Nephron (organoid): Measurements from ENCODE around the gene HEPHL1.

Source experiments
- H3K27ac Mint-ChIP-seq, 3 experiments: 2 replicates each; pipeline ENCODE4 v1.8.0; 2020; ENCODE audit warnings: mixed read lengths in 3 of 3, mild to moderate bottlenecking in 2 of 3, moderate library complexity in 1 of 3
- H3K27me3 Mint-ChIP-seq: 2 replicates; pipeline ENCODE4 v1.8.0; 2021; ENCODE audit warnings: low read depth, mild to moderate bottlenecking, moderate library complexity, mixed read lengths
- H3K36me3 Mint-ChIP-seq: 2 replicates; pipeline ENCODE4 v1.8.0; 2020; ENCODE audit warnings: low read depth, mixed read lengths
- H3K4me1 Mint-ChIP-seq: 2 replicates; pipeline ENCODE4 v1.8.0; 2020; ENCODE audit warnings: mixed read lengths
- H3K4me3 Mint-ChIP-seq, 3 experiments: 2 replicates each; pipeline ENCODE4 v1.8.0; 2020; ENCODE audit warnings: mild to moderate bottlenecking in 3 of 3, mixed read lengths in 3 of 3, moderate library complexity in 2 of 3
- H3K9me3 Mint-ChIP-seq: 2 replicates; pipeline ENCODE4 v1.8.0; 2020; ENCODE audit warnings: mixed read lengths
- CTCF ChIP-seq, 3 experiments: fragments of 200-600 bp; sonication (generic); IDR thresholded peaks; one replicate each; pipeline ENCODE4 v1.5.0; 2021; ENCODE audit warnings: antibody characterized with exemption in 3 of 3; ENCODE audit not compliant: unreplicated experiment in 3 of 3

The HEPHL1 gene

GRCh38 chr11:94077552-94078293, 56.6 kb downstream of the HEPHL1 start:
- Mint-ChIP-seq H3K36me3 (no peaks in the 10 kb centered on the region), H3K9me3 (peaks cover 10% of the 10 kb centered on the region), H3K4me3 (no peak overlapping the region), H3K27me3 (no peaks in the 10 kb centered on the region), H3K27ac (no peak overlapping the region), H3K4me1 (no peaks in the 10 kb centered on the region)
- no peak for TF ChIP-seq CTCF (IDR thresholded peaks at IDR 0.05; ENCODE audit: unreplicated experiment in 3 of 3)

DNA sequence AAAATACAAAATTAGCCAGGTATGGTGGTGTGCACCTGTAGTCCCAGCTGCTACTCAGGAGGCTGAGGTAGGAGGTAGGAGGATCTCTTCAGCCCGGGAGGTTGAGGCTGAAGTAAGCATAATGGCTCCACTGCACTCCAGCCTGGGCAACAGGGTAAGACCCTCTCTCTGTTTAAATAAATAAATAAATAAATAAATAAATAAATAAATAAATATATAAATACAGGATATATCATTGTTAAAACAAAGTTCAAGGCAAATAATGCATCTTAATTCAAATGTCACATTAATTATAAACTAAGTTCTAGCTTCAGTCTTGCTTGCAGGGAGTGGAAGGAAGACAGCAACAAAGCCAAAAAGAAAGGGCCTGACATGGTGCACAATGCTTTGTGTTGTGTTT, 63.0 kb downstream of the HEPHL1 start:
- peaks cover 4% of the 10 kb centered on the region for H3K27me3 Mint-ChIP-seq
- H3K4me1 Mint-ChIP-seq = no peaks in the 10 kb centered on the region
- no peak for TF ChIP-seq CTCF (IDR thresholded peaks at IDR 0.05; ENCODE audit: unreplicated experiment in 3 of 3)
- no peak overlapping the region for H3K27ac Mint-ChIP-seq
- peaks cover 7% of the 10 kb centered on the region for H3K9me3 Mint-ChIP-seq
- H3K4me3 Mint-ChIP-seq = no peak overlapping the region
- no peaks in the 10 kb centered on the region for H3K36me3 Mint-ChIP-seq

- Mint-ChIP-seq H3K9me3 (peaks cover 6% of the 10 kb centered on the region), H3K4me1 (no peaks in the 10 kb centered on the region), H3K4me3 (no peak overlapping the region), H3K27ac (no peak overlapping the region), H3K27me3 (peaks cover 7% of the 10 kb centered on the region), H3K36me3 (no peaks in the 10 kb centered on the region)
- TF ChIP-seq CTCF (IDR thresholded peaks at IDR 0.05; ENCODE audit: unreplicated experiment in 3 of 3) = no peak
These were observed 67.8 kb downstream of the HEPHL1 start for GRCh38 chr11:94088906-94089305.

DNA sequence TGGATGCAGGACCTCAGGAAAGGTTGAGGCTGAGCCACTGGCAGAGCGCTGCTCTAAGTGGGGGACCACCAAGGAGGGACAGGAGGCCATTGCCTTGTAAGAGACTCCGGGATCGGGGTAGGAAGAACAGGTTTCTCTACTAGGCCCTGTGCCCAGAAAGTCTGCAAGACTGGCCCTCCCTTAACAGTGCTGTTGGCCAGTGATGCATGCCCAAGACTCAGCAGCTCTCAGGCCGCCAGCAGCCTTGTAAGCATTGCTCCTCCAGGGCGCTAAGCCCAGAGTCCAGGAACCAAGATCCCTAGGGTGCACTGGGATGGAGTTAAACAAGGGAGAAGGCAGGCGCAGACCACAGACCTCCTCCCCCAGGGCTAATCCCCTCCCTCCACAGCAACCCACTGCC, 68.2 kb downstream of the HEPHL1 start:
- Mint-ChIP-seq H3K36me3 (no peaks in the 10 kb centered on the region), H3K4me1 (no peaks in the 10 kb centered on the region), H3K27me3 (peaks cover 7% of the 10 kb centered on the region), H3K4me3 (no peak overlapping the region), H3K27ac (no peak overlapping the region), H3K9me3 (peaks cover 6% of the 10 kb centered on the region)
- no peak for TF ChIP-seq CTCF (IDR thresholded peaks at IDR 0.05; ENCODE audit: unreplicated experiment in 3 of 3)

- TF ChIP-seq CTCF (IDR thresholded peaks at IDR 0.05; ENCODE audit: unreplicated experiment in 3 of 3) = no peak
- Mint-ChIP-seq H3K36me3 (no peaks in the 10 kb centered on the region), H3K27ac (no peak overlapping the region), H3K27me3 (peaks cover 7% of the 10 kb centered on the region), H3K4me3 (no peak overlapping the region), H3K4me1 (no peaks in the 10 kb centered on the region), H3K9me3 (peaks cover 8% of the 10 kb centered on the region)
These were observed 69.2 kb downstream of the HEPHL1 start for GRCh38 chr11:94090401-94090800.

- Mint-ChIP-seq H3K27ac (no peak overlapping the region), H3K4me3 (no peak overlapping the region), H3K36me3 (no peaks in the 10 kb centered on the region), H3K4me1 (no peaks in the 10 kb centered on the region), H3K27me3 (peaks cover 7% of the 10 kb centered on the region), H3K9me3 (peaks cover 8% of the 10 kb centered on the region)
- TF ChIP-seq CTCF (IDR thresholded peaks at IDR 0.05; ENCODE audit: unreplicated experiment in 3 of 3) = no peak
These were observed 69.9 kb downstream of the HEPHL1 start for GRCh38 chr11:94091091-94091490.
